GM12874 (cell line): ENCODE measurements around the gene MYO15B.
A peak's percentile ranks its signal among the peaks of the same experiment; 100 is the strongest.

ENCODE experiments used
- CTCF ChIP-seq: IDR thresholded peaks from 2 replicates; pipeline ENCODE4 v1.5.1; 2011; ENCODE audit warnings: low read depth, mild to moderate bottlenecking, control low read depth, low read length, moderate library complexity; ENCODE audit not compliant: insufficient read depth

MYO15B gene

GRCh38 chr17:75652934-75653549, 65.4 kb downstream of the MYO15B start:
- TF ChIP-seq CTCF, result peak; percentile 88

GRCh38 chr17:75654176-75654575, 66.6 kb downstream of the MYO15B start:
- TF ChIP-seq CTCF, result no peak

GRCh38 chr17:75658237-75658636, 70.6 kb downstream of the MYO15B start:
- no peak for TF ChIP-seq CTCF

- TF ChIP-seq CTCF, result no peak
Observed at GRCh38 chr17:75661531-75661930, 73.9 kb downstream of the MYO15B start.

- no peak for TF ChIP-seq CTCF
Observed at GRCh38 chr17:75662511-75662910, 74.9 kb downstream of the MYO15B start.

GRCh38 chr17:75664099-75664549, 76.5 kb downstream of the MYO15B start:
- no peak for TF ChIP-seq CTCF

GRCh38 chr17:75665981-75666380, 78.4 kb downstream of the MYO15B start:
- no peak for TF ChIP-seq CTCF
